Measurements from ENCODE around the gene GCHFR. TPM values are rescaled to one million over a fixed set of nuclear protein-coding genes. Genes with fewer than 3 reads are reported as not detected.

Gene GCHFR
- total RNA-seq, 1 experiment from 2014 or later: 7.1 TPM

- H3K9me3 ChIP-seq (ENCODE audit: low read depth, low read length, poor library complexity, severe bottlenecking): no peaks in the 10 kb centered on the region
- no TSS peak for BruUV-seq (replicated peaks)
- H3K36me3 ChIP-seq (ENCODE audit: insufficient read depth, low read length, poor library complexity, severe bottlenecking): peaks cover 49% of the 10 kb centered on the region
- peaks cover 19% of the 10 kb centered on the region for H3K4me1 ChIP-seq (ENCODE audit: insufficient read depth, low read length, poor library complexity, severe bottlenecking)
- H3K27me3 ChIP-seq (replicated peaks; ENCODE audit: insufficient read depth, low read depth, low read length, poor library complexity): no peaks in the 10 kb centered on the region
- intact Hi-C loops (cut with micrococcal nuclease; ENCODE audit: unreplicated experiment): no loop called here
- TF ChIP-seq EZH2 (IDR thresholded peaks at IDR 0.05; ENCODE audit: borderline replicate concordance, low read depth, low read length, poor library complexity, severe bottlenecking): no peak
- TF ChIP-seq CTCF (conservative IDR thresholded peaks at IDR 0.05; ENCODE audit: low read depth, low read length): no peak
- ChIA-PET POLR2A (ENCODE audit: low non-redundant PET) (no interaction called here), CTCF (no interaction called here)
- H3K27ac ChIP-seq (ENCODE audit: low read depth, low read length, poor library complexity, severe bottlenecking): no peak overlapping the region
- H3K4me3 ChIP-seq (ENCODE audit: low read depth, low read length, poor library complexity, severe bottlenecking): no peak overlapping the region
- DNase-seq (ENCODE audit: low spot score): no peak
Measured at GRCh38 chr15:40721701-40722100, 42.2 kb upstream of the GCHFR start.

GRCh38 chr15:40722354-40722753 lies 41.5 kb upstream of the GCHFR start:
- TF ChIP-seq CTCF (conservative IDR thresholded peaks at IDR 0.05; ENCODE audit: low read depth, low read length) (no peak), EZH2 (IDR thresholded peaks at IDR 0.05; ENCODE audit: borderline replicate concordance, low read depth, low read length, poor library complexity, severe bottlenecking) (no peak)
- Histone ChIP-seq H3K36me3 (ENCODE audit: insufficient read depth, low read length, poor library complexity, severe bottlenecking) (peaks cover 47% of the 10 kb centered on the region), H3K9me3 (ENCODE audit: low read depth, low read length, poor library complexity, severe bottlenecking) (no peaks in the 10 kb centered on the region), H3K4me1 (ENCODE audit: insufficient read depth, low read length, poor library complexity, severe bottlenecking) (peaks cover 19% of the 10 kb centered on the region), H3K27ac (ENCODE audit: low read depth, low read length, poor library complexity, severe bottlenecking) (no peak overlapping the region), H3K4me3 (ENCODE audit: low read depth, low read length, poor library complexity, severe bottlenecking) (no peak overlapping the region), H3K27me3 (replicated peaks; ENCODE audit: insufficient read depth, low read depth, low read length, poor library complexity) (no peaks in the 10 kb centered on the region)
- intact Hi-C loops (cut with micrococcal nuclease; ENCODE audit: unreplicated experiment): no loop called here
- DNase-seq (ENCODE audit: low spot score): no peak
- BruUV-seq (replicated peaks): no TSS peak
- CTCF ChIA-PET: interaction anchor here (1.1 kb wide), 1 partner anchor 24 kb away, joined by 3 read pairs; no protein-coding TSS in a partner anchor
- POLR2A ChIA-PET (ENCODE audit: low non-redundant PET): no interaction called here

- intact Hi-C loops (cut with micrococcal nuclease; ENCODE audit: unreplicated experiment): no loop called here
- BruUV-seq (replicated peaks): no TSS peak
- peaks cover 19% of the 10 kb centered on the region for H3K4me1 ChIP-seq (ENCODE audit: insufficient read depth, low read length, poor library complexity, severe bottlenecking)
- no peaks in the 10 kb centered on the region for H3K9me3 ChIP-seq (ENCODE audit: low read depth, low read length, poor library complexity, severe bottlenecking)
- peak; percentile 65 for DNase-seq (ENCODE audit: low spot score)
- CTCF ChIA-PET: interaction anchor here (1.1 kb wide), 1 partner anchor 24 kb away, joined by 3 read pairs; no protein-coding TSS in a partner anchor
- no peak overlapping the region for H3K4me3 ChIP-seq (ENCODE audit: low read depth, low read length, poor library complexity, severe bottlenecking)
- peak overlapping the region; percentile 53 for H3K27ac ChIP-seq (ENCODE audit: low read depth, low read length, poor library complexity, severe bottlenecking)
- peaks cover 42% of the 10 kb centered on the region for H3K36me3 ChIP-seq (ENCODE audit: insufficient read depth, low read length, poor library complexity, severe bottlenecking)
- POLR2A ChIA-PET (ENCODE audit: low non-redundant PET): no interaction called here
- TF ChIP-seq EZH2 (IDR thresholded peaks at IDR 0.05; ENCODE audit: borderline replicate concordance, low read depth, low read length, poor library complexity, severe bottlenecking): no peak
- TF ChIP-seq CTCF (conservative IDR thresholded peaks at IDR 0.05; ENCODE audit: low read depth, low read length): no peak
- no peaks in the 10 kb centered on the region for H3K27me3 ChIP-seq (replicated peaks; ENCODE audit: insufficient read depth, low read depth, low read length, poor library complexity)
Measured at GRCh38 chr15:40722934-40723333, 40.9 kb upstream of the GCHFR start.
